HepG2 (cell line): ENCODE measurements around the gene TMEM190.

Source experiments
- CTCF ChIP-seq: sonication (generic); formaldehyde crosslinking; IDR thresholded peaks from 2 replicates; pipeline ENCODE4 v1.5.0; 2020; ENCODE audit warnings: mild to moderate bottlenecking, missing genetic modification reagents, moderate library complexity
- EZH2 ChIP-seq: conservative IDR thresholded peaks from 2 replicates; pipeline ENCODE4 v1.6.1; 2012; ENCODE audit warnings: mild to moderate bottlenecking, low read depth, low read length, moderate library complexity
- HDAC2 ChIP-seq: sonication (generic); formaldehyde crosslinking; IDR thresholded peaks from 2 replicates; pipeline ENCODE4 v1.4.0; 2020; ENCODE audit warnings: missing genetic modification reagents
- HNF4G ChIP-seq, 2 experiments: sonication (generic) in 1 of 2; formaldehyde crosslinking in 1 of 2; IDR thresholded peaks; 2 replicates each; pipeline versions ENCODE4 v1.4.0 to v1.6.1; 2011 to 2020; ENCODE audit warnings: borderline replicate concordance in 2 of 2, low read depth in 2 of 2, mild to moderate bottlenecking in 2 of 2, low read length in 1 of 2, missing genetic modification reagents in 1 of 2, moderate library complexity in 1 of 2
- MTF2 ChIP-seq: sonication (generic); formaldehyde crosslinking; IDR thresholded peaks from 2 replicates; pipeline ENCODE4 v1.5.0; 2020; ENCODE audit warnings: missing genetic modification reagents, borderline replicate concordance
- POLR2A ChIP-seq, 2 experiments: IDR thresholded peaks; 2 replicates each; pipeline ENCODE4 v1.6.1; 2011; ENCODE audit warnings: low read depth in 2 of 2, low read length in 2 of 2, mild to moderate bottlenecking in 1 of 2, moderate library complexity in 1 of 2; ENCODE audit not compliant: insufficient read depth in 1 of 2
- ZBTB49 ChIP-seq: sonication (generic); formaldehyde crosslinking; IDR thresholded peaks from 2 replicates; pipeline ENCODE4 v1.4.0; 2020; ENCODE audit warnings: missing genetic modification reagents, borderline replicate concordance
- ZNF282 ChIP-seq: fragments of 450-650 bp; IDR thresholded peaks from 2 replicates; pipeline ENCODE4 v1.6.1; 2018; ENCODE audit not compliant: partially characterized antibody
- ZNF331 ChIP-seq: sonication (generic); formaldehyde crosslinking; IDR thresholded peaks from 2 replicates; pipeline ENCODE4 v1.4.0; 2020; ENCODE audit warnings: missing genetic modification reagents
- TF ChIP-seq, protein P1 (sequence below), 2 experiments: fragments of 450-650 bp in 1 of 2; sonication (generic) in 1 of 2; formaldehyde crosslinking in 1 of 2; IDR thresholded peaks; 2 replicates each; pipeline versions ENCODE4 v1.6.1 to v1.8.0; 2016 to 2022; ENCODE audit warnings: antibody characterized with exemption in 1 of 2, mild to moderate bottlenecking in 1 of 2, missing genetic modification reagents in 1 of 2
- TF ChIP-seq, protein P2 (sequence below): sonication (generic); formaldehyde crosslinking; conservative IDR thresholded peaks from 2 replicates; pipeline ENCODE4 v1.4.0; 2020; ENCODE audit warnings: missing genetic modification reagents
- TF ChIP-seq, protein P3 (sequence below): IDR thresholded peaks from 2 replicates; pipeline ENCODE4 v1.6.1; 2016; ENCODE audit warnings: low read depth, borderline replicate concordance
- TF ChIP-seq, protein P4 (sequence below): sonication (generic); formaldehyde crosslinking; IDR thresholded peaks from 2 replicates; pipeline ENCODE4 v1.4.0; 2020; ENCODE audit warnings: missing genetic modification reagents

DNA sequence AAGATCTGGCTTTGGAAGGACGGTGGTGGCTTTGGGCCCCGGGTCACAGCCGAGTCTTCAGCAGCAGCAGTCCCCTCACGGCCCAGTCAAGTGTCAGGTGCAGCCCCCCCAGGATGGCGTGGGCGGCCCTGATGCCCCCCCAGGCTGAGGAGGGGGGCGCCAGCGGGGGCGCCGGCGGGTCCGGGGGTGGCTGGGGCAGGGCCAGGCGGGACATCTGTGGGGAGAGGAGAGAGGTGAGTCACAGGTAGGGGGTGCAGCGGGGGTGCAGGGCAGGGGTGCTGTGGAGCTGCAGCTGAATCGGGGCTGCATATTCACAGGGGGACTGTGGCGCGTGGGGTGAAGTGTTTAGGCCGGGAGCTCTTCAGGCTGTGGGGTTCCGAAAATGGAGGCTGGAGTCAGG, 10.7 kb upstream of the TMEM190 start:
- TF ChIP-seq POLR2A (IDR thresholded peaks at IDR 0.05; ENCODE audit: insufficient read depth in 1 of 2, low read depth in 2 of 2, low read length in 2 of 2) (no peak), HDAC2 (CRISPR knock-in tag) (no peak), ZBTB49 (CRISPR knock-in tag) (no peak), EZH2 (no peak), CTCF (no peak), ZNF331 (CRISPR knock-in tag) (no peak), ZNF282 (no peak), HNF4G (IDR thresholded peaks at IDR 0.05; ENCODE audit: borderline replicate concordance, low read depth, low read length) (no peak), HNF4G (CRISPR knock-in tag; IDR thresholded peaks at IDR 0.05; ENCODE audit: borderline replicate concordance, low read depth) (no peak), MTF2 (CRISPR knock-in tag) (no peak)
- TF ChIP-seq, protein P1, sequence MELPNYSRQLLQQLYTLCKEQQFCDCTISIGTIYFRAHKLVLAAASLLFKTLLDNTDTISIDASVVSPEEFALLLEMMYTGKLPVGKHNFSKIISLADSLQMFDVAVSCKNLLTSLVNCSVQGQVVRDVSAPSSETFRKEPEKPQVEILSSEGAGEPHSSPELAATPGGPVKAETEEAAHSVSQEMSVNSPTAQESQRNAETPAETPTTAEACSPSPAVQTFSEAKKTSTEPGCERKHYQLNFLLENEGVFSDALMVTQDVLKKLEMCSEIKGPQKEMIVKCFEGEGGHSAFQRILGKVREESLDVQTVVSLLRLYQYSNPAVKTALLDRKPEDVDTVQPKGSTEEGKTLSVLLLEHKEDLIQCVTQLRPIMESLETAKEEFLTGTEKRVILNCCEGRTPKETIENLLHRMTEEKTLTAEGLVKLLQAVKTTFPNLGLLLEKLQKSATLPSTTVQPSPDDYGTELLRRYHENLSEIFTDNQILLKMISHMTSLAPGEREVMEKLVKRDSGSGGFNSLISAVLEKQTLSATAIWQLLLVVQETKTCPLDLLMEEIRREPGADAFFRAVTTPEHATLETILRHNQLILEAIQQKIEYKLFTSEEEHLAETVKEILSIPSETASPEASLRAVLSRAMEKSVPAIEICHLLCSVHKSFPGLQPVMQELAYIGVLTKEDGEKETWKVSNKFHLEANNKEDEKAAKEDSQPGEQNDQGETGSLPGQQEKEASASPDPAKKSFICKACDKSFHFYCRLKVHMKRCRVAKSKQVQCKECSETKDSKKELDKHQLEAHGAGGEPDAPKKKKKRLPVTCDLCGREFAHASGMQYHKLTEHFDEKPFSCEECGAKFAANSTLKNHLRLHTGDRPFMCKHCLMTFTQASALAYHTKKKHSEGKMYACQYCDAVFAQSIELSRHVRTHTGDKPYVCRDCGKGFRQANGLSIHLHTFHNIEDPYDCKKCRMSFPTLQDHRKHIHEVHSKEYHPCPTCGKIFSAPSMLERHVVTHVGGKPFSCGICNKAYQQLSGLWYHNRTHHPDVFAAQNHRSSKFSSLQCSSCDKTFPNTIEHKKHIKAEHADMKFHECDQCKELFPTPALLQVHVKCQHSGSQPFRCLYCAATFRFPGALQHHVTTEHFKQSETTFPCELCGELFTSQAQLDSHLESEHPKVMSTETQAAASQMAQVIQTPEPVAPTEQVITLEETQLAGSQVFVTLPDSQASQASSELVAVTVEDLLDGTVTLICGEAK (IDR thresholded peaks at IDR 0.05): no peak
- TF ChIP-seq, protein P1 (CRISPR knock-in tag; IDR thresholded peaks at IDR 0.05): no peak
- TF ChIP-seq, protein P2, sequence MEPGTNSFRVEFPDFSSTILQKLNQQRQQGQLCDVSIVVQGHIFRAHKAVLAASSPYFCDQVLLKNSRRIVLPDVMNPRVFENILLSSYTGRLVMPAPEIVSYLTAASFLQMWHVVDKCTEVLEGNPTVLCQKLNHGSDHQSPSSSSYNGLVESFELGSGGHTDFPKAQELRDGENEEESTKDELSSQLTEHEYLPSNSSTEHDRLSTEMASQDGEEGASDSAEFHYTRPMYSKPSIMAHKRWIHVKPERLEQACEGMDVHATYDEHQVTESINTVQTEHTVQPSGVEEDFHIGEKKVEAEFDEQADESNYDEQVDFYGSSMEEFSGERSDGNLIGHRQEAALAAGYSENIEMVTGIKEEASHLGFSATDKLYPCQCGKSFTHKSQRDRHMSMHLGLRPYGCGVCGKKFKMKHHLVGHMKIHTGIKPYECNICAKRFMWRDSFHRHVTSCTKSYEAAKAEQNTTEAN (CRISPR knock-in tag): no peak
- TF ChIP-seq, protein P3, sequence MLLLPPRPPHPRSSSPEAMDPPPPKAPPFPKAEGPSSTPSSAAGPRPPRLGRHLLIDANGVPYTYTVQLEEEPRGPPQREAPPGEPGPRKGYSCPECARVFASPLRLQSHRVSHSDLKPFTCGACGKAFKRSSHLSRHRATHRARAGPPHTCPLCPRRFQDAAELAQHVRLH (CRISPR knock-in tag): no peak
- TF ChIP-seq, protein P4, sequence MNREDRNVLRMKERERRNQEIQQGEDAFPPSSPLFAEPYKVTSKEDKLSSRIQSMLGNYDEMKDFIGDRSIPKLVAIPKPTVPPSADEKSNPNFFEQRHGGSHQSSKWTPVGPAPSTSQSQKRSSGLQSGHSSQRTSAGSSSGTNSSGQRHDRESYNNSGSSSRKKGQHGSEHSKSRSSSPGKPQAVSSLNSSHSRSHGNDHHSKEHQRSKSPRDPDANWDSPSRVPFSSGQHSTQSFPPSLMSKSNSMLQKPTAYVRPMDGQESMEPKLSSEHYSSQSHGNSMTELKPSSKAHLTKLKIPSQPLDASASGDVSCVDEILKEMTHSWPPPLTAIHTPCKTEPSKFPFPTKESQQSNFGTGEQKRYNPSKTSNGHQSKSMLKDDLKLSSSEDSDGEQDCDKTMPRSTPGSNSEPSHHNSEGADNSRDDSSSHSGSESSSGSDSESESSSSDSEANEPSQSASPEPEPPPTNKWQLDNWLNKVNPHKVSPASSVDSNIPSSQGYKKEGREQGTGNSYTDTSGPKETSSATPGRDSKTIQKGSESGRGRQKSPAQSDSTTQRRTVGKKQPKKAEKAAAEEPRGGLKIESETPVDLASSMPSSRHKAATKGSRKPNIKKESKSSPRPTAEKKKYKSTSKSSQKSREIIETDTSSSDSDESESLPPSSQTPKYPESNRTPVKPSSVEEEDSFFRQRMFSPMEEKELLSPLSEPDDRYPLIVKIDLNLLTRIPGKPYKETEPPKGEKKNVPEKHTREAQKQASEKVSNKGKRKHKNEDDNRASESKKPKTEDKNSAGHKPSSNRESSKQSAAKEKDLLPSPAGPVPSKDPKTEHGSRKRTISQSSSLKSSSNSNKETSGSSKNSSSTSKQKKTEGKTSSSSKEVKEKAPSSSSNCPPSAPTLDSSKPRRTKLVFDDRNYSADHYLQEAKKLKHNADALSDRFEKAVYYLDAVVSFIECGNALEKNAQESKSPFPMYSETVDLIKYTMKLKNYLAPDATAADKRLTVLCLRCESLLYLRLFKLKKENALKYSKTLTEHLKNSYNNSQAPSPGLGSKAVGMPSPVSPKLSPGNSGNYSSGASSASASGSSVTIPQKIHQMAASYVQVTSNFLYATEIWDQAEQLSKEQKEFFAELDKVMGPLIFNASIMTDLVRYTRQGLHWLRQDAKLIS (CRISPR knock-in tag): no peak
